ENCODE data around the gene PRKCA.

DNA sequence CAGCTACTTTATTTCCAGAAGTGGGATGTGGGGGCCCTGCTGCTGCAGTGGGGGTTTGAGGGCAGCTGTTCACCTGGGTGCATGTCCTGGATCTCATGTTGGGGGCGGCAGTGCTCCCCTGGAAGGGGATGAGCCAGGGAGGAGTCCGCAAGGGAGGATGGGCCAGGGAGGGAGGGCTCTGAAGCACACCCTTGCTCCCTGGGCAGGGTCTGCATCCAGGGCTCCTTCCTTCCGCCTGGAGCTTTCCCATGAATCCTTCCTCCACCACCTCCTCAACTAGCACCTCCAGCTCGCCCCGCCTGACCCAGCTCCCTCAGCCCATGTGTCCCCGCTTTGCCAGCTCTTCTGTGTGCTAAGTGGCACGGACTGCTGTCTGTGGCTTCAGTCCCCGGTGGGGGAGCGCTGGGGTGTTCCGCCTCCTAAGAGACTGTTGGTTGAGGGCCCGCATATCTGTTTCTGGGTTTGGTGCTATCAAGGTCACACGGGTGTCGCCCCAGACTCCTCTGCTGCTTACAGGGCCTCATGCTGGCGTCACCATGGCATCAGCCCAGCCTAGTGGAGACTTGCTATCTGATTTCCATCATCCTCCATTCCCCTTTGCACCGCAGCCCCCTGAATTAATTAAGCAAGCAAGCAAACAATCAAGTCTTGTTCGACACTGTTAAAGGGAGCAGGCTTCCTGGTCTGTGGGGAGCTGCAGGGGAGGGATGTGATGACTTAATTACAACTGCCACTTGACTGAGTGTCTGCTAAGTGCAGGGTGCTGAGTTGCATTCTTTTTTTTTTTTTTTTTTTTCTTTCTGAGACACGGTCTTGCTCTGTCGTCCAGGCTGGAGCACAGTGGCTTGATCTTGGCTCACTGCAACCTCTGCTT, 71.8 kb downstream of the PRKCA start:
- TF ChIP-seq SUZ12 (IDR thresholded peaks at IDR 0.05; ENCODE audit: extremely low read depth, insufficient read depth, insufficient read length) (no peak), YY1 (IDR thresholded peaks at IDR 0.05; ENCODE audit: insufficient read depth, insufficient read length) (no peak), ZNF274 (IDR thresholded peaks at IDR 0.05; ENCODE audit: low read depth, low read length) (no peak)

Measured in NT2/D1 (cell line).